HG03432 (cell line): Measurements from ENCODE around the gene ANKRD40CL.
"Not testable (repeated sequence)": the region's sequence is repeated elsewhere in the genome, so short reads cannot be mapped to it uniquely, and the experiment has no call there.

Experiments used
- ATAC-seq: cut with Tn5 transposase; IDR thresholded peaks from one replicate; pipeline ENCODE4 v1.9.1; 2021; ENCODE audit warnings: mild to moderate bottlenecking, moderate library complexity; ENCODE audit not compliant: unreplicated experiment

Gene ANKRD40CL

DNA sequence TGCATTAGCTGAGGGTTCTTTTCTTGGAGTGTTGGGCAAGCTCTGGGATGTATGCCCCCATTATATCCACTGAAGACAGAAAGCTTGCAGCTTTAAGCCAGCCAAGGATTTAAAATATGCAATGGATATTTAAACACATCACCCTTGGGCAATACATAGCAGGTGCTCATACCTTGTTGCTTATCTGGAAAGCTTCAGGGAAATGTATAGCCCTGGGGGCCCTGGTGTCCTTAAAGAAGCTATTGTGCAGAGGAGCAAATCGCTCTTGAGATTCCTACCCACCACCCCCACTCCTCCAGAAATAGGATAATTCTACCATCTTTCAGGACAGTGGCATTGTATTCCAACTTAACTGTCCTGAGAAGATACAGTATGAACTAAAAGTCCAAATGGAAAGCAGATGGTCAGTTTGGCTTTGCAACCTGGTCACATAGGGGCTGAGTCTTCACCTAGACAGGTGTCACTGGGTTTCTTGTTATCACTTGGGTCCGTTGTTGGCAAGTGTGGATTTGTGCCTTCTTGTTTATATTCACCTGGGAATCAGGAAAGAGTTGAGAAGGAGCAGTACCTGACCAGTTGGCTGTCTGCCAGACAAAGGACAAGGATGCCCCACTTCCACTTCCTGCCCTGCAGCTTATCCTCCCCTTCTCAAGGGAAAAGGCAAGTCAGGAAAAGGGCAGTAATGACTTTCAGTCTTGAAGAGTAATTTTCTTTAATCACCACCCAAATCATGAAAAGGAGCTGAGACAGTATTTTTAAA lies 3.4 kb downstream of the ANKRD40CL start:
- no peak for ATAC-seq

DNA sequence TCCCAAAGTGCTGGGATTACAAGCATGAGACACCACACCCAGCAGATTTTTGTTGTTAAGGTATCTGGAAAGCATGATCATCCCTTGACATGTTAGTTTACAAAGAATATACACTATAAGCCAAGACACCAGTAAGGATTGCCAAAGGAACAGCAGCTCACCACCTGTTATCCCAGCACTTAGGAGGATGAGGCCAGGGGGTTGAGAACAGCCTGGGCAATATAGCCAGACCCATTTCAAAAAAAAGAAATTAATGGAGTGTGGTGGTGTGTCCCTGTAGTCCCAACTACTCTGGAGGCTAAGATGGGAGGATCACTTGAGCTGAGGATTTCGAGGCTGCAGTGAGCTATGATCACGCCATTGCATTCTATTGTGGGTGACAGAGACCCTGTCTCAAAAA lies 5.1 kb downstream of the ANKRD40CL start:
- ATAC-seq = no peak

DNA sequence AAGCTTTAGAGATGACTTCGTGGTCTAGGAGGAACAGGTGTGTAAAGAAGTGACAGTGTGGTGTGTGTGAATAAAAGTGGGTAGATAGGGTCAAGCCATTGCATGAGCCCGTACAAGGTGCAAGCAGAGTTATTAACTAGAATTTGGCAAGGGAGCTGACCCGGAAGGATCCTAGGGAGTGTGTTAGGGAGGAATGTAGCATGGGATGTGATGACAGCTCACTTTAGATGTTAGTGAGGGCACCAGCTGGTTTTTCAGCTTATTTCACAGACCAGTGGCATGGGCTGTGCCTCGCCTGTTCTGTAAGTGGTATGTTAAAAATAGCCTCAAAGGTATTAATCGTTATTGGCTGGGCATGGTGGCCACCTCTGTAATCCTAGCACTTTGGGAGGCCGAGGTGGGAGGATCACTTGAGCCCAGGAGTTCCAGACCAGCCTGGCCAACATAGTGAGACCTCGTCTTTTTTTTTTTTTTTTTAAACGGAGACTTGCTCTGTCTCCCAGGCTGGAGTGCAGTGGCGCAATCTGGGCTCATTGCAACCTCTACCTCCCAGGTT lies 8.3 kb downstream of the ANKRD40CL start:
- ATAC-seq = no peak

DNA sequence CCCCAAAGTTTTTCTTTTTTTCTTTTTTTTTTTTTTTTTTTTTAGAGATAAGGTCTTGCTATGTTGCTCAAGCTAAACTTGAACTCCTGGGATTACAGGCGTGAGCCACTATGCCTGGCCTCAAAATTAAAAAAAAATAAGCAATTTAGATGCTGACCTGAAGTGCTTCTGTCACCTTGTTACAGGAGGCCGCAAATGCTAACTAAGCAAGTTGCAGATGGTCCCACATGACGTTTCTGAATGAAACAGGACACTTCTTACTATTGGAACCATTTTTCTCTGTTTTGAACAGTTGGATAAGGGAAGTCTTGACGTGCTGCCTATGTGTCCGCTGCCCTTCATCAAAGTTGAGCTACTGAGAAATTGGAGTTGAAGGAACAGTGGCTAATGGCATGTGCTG lies 8.8 kb downstream of the ANKRD40CL start:
- ATAC-seq = no peak

DNA sequence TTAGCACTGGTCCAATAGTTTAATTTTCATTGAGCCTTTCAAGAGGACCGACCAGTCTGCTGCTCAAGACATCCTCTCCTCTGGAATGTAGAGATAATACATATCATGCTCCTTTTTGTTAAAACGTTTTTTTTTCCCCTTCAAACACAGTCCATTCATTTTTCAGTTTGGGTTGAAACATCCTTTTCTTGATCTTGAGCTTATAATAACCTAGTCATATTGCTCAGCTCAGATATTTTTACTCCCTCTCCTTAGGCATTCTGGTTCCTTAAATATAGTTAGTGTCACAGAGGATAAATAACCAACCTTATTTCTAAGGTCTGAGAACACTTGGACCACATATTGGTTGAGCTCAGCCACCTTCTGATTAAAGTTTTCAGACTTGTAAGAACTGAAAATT lies 12.8 kb downstream of the ANKRD40CL start:
- no peak for ATAC-seq

DNA sequence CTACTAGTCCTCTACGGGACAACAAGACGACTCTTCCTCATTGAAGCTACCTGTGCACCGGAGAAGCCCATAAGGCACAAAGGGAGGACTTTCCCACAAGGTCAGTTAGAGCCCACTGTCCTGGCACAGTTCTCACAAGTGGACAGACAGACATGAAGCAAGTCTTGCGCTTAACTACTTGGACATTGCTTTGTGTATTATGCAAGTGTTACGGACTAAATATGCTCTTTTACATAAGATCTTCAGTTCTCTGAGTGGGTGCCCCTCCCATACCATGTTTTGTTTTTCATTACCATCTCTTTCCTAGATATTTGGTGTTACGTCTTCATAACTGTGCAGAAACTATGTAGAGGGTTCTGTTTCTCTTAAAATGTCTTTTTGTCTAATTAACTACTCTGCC lies 18.1 kb downstream of the ANKRD40CL start:
- no peak for ATAC-seq

DNA sequence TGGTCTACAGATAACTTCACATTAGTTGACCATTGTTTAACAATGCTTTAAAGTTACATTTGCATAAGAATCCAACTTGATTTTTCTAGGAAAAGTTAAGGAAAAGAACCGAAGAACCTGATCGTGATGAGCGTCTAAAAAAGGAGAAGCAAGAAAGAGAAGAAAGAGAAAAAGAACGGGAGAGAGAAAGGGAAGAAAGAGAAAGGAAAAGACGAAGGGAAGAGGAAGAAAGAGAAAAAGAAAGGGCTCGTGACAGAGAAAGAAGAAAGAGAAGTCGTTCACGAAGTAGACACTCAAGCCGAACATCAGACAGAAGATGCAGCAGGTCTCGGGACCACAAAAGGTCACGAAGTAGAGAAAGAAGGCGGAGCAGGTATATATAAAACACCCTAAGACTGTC lies 21.7 kb downstream of the ANKRD40CL start:
- no peak for ATAC-seq

DNA sequence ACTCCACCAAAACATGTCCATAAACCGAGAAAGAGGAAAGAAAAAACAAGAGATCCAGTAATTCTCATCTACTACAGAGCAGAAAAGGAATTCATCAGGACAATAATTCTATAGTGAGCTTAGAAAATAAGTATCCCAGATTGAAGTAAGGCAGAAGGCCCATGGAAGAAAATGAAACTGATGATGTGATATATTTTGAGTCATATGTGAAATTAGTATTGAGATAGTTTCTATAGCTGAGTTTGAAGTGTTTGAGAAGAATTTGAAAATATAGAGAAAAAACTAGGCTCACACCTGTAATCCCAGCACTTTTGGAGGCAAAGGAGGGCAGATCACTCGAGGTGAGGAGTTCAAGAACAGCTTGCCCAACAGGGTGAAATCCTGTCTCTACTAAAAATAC lies 28.2 kb downstream of the ANKRD40CL start:
- ATAC-seq = no peak

DNA sequence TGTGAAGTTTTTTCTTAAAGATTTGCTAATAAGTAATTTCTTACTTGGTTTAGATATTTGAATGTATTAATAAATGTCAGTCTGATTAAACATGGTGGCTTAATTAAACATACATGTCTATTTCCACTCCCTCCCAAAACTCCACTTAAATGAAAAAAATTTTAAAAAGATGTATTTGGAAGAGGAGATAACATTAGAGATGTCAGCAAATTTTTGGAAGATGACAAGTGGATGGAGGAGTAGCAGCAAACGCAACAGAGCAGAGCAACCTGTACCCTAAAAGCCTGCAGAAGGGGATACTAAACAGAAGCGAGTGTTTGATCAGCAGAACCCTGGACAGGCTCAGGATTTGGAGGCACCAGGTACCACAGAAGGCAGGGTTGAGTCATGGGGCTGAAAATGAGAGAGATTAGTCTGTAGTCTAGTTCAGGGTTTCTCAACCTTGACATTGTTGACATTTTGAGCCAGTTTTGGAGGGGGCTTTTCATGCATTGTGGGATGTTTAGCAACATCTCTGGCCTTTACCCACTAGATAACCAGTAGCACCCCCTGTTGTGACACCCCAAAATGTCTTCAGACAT lies 30.1 kb downstream of the ANKRD40CL start:
- ATAC-seq = no peak

DNA sequence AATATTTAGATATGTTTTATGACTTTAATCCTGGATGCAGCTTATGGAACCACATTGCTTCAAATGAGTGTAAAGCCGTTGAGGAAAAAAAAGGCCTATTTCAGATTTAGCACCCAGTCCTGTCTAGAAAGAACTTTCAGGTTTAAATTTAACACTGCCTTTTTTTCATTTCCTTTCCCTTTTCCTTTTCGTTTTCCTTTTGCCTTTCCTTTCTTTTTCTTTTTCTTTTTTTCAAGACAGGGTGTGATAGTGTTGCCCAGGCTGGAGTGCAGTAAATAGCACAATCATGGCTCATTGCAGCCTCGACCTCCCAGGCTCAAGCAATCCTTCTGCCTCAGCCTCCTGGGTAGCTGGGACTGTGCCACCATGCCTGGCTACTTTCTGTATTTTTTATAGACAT lies 32.0 kb downstream of the ANKRD40CL start:
- ATAC-seq = no peak

DNA sequence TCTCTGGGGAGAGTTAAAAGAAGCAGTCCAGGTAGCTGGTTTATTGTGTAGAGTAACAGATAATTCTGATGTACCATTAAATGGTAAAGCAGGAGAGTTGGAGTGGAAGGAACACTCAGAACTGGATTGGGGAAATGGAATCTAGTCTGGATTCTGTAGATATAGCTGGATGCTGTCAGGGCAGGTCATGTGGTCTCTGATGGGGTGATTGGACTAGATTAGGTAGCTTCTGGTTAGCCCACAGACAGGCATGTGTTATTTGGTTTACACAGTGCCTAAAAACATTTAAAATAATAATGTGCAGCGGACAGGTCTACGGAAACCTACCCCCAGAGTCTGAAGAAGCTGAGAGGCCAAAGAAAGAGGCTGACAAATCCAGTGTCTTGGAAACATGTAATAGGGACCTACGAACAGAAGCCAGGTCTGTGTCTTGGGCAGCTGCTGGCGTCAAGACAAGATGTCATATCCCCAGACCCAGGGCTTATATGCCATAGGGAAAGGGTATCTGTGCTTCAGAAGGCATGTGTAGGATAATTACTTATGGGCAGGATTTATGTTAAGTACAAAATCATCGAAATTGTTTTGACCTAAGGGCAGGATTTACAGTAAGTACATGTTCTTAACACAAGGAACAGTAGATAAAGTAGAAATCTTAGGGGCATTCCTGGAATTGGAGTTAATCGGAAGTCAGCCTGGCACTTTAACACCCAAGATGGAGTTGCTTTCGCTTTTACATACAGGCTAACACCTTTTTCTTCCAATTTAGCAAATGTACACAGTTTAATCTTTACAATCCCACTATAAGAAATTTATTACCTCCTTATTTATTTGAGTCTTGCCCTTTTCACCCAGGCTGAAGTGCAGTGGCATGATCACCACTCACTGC lies 35.5 kb downstream of the ANKRD40CL start:
- no peak for ATAC-seq

DNA sequence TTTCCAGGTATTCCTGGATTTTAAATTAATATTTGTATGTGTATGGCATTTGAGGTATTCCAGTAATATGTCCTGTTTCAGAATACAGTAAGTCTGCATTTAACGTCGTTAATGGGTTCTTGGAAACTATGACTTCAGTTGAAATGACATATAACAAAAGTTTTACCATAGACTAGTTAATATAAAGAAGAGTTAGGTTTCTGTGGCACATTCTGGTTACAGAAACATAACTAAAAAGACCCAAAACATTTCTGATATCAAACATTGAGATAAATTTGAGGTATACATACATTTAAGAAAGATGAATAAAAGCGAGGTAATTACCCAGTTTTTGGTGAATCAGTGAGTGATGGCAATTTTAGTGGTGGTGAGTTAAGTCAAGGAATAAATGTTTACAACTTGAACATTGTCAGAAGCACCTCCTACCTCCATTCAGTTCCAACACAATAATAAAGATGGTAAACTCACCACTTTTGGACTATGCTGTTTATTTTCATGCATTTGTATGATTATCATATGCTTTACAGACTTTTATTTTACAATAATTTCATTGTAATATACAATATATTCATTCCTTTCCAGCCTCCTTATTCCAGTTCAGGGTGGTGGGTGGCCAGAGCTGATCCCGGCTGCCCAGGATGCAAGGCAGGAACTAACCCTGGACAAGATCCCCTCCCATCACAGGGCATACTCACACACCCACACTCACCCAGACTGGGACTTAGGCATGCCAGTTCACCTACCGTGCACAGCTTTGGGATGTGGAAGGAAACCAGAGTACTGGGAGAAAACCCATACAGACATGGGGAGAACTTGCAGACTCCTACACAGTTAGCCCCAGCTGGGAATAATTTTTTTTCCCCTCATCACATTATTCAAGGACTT lies 38.2 kb downstream of the ANKRD40CL start:
- ATAC-seq = no peak

DNA sequence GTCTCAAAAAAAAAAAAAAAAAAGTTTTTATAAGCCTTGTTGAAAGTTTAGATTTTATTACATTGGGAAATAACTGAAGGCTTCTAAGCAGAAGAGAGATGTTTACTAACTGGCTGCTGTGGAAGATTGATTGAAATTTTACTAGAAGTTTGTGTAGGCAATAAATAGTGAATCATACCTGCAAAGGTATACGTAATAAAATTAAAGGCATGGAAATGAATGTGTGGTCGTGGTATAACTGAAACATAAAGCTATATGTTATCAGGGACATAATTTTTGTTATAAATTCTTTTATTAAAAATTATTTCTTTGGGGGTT lies 39.2 kb downstream of the ANKRD40CL start:
- no peak for ATAC-seq

DNA sequence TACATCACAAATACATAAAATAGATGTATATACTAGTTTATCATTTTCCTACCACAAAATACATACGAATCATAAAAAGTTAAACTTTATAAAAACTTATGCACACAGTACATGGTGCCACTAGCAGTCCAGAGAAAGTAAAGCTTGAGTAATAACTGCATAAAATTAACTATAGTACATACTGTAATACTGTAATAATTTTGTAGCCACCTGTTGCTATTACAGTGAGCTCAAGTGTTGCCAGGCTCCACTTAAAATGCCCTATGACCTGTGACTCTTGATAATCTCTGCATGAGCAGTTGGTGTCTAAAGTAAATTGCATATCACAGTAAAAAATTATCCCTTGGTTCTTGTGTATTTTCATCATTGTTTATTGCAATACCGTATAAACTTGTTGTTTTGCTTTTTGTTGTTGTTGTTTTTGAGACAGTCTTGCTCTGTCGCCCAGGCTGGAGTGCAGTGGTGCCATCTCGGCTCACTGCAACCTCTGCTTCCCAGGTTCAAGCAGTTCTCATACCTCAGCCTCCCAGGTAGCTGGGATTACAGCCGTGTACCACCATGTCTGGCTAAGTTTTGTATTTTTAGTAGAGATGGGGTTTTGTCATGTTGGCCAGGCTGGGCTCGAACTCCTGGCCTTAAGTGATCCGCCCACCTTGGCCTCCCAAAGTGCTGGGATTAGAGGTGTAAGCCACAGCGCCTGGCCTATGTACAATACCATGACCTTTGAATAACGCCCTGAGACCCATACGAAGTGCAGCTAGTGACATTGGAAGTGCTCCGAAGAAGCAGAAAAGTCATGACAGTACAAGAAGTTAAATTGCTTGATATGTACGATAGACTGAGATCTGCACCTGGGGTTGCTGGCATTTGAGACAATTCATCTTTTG lies 41.3 kb downstream of the ANKRD40CL start:
- no peak for ATAC-seq

DNA sequence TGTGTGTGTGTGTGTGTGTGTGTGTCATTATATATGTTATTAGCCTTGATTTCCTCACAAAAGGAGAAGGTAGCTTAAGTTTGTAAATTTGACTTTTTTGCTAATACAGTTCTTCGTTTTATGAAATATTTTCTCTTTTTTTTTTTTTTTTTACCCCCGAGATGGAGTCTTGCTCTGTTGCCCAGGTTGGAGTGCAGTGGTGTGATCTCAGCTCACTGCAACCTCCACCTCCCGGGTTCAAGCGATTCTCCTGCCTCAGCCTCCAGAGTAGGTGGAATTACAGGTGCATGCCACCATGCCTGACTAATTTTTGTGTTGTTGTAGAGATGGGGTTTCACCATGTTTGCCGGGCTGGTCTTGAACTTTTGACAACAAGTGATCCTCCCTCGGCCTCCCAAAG lies 42.7 kb downstream of the ANKRD40CL start:
- not testable (repeated sequence) for ATAC-seq

DNA sequence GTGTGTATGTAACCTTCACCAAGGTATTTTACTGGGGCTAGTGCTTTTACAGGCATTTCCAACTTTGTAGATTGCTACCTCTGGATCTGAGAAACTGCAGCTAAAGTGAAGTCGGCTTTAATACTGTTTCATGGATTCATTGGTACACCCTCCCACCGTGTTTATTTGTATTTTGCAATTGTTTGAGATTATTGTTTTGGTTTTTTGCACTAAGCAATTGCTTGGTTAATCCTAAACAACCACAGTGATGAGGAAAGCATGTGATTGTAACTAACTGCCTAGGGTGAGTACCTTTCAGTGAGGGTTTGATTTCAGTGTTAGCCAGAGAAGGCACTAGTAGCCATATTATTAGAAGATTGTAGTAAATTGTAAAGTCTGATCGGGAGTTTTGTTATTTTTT lies 44.6 kb downstream of the ANKRD40CL start:
- ATAC-seq = no peak

DNA sequence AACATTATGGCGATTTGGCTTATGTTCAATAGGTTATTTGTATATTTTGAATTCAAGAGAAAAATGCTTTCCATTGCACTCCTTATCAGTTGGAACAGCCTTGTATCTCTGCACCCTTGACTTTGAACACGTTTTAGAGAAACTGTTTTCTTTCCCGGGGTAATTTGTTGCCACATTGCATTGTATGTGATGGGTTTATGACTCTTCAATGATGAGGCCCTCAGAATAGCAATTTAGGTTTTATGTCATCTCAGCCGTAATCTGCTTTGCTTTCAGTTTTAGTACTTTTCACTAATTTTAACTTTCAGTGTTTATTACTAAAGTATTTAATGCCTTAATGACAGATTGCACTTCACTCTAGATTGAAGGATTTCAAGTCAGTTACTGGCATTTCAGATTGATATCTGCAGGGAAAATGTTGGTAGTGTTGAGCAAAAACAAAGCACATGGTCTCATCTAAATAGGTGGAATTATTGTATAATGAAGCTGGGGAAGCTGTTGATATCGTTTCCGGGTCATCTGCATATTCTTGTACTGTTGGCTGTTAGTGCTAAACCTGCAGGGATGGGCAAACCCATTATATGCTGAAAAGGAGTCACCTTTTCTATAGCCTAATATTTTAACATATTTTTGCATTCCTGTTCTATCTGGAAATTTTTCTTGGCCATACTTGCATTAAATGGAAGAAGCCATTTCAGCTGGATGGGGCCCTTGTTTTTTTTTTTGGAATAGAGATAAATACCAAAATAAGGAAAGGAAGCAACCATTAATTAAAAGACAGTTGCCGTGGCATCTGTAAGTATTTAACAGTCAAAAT lies 45.9 kb downstream of the ANKRD40CL start:
- ATAC-seq = no peak

DNA sequence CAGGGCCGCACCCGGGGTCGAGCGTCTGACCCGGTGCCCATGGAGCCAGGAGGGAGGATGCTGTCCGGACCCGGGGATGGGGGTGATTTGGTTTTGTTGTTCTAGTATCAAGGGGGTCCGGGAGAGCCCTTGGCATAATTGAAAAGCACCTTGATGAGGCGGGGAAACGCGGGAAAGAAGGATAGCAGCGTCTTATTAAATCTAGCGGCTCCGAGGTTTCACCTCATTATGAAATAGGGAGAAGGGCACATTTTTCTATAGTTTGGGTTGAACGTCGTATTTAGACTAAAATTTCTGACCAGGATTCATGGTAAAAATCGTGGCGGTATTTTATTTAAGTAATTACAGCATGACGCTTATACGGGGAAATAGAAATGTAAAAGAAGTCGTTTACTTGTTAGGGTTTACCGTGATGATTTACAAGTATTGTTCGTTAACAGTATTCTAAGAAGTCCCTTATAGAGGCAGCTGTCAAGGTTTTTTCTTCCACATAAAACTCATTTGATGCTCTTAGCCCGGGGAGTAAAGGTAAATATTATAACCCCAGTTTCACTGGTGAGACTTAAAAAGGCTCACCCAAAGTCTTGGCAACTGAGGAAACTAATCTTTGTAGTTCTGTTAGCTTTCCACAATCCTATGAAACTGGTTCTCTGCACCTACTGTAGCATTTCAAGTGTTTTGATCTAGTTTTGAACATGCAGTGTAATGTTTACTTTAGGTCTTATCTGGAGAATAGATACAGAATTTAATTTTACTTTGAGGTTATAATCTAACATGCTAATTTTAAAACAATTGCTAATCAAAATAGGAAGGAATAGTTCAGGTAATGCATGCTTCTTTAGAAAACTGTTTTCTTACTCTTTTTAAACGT lies 47.2 kb downstream of the ANKRD40CL start:
- no peak for ATAC-seq
